Measurements from ENCODE around the gene HS3ST3A1. TPM values are rescaled to one million over a fixed set of nuclear protein-coding genes. Genes with fewer than 3 reads are reported as not detected.

The HS3ST3A1 gene
- total RNA-seq, 1 donor from 2014 or later: 0.22 TPM

Small RNA genes lying within 50 kb of the gene (microRNA-seq; reads per million reads assigned to microRNA genes)
- gene MIR548H3 (ENCODE audit: borderline number of aligned reads): not detected

Data from mesenteric fat pad (tissue), 1 donor.